AG09319 (cell line): ENCODE data around the gene SCD5.

Source experiments
- DNase-seq: peaks from one replicate; pipeline ENCODE4 v3.0.0-alpha.2; 2010; ENCODE audit warnings: low read depth; ENCODE audit errors: extremely low read depth
- CTCF ChIP-seq: IDR thresholded peaks from 2 replicates; pipeline ENCODE4 v1.5.1; 2011; ENCODE audit warnings: low read depth, mild to moderate bottlenecking, inconsistent platforms, low read length, moderate library complexity

The SCD5 gene

DNA sequence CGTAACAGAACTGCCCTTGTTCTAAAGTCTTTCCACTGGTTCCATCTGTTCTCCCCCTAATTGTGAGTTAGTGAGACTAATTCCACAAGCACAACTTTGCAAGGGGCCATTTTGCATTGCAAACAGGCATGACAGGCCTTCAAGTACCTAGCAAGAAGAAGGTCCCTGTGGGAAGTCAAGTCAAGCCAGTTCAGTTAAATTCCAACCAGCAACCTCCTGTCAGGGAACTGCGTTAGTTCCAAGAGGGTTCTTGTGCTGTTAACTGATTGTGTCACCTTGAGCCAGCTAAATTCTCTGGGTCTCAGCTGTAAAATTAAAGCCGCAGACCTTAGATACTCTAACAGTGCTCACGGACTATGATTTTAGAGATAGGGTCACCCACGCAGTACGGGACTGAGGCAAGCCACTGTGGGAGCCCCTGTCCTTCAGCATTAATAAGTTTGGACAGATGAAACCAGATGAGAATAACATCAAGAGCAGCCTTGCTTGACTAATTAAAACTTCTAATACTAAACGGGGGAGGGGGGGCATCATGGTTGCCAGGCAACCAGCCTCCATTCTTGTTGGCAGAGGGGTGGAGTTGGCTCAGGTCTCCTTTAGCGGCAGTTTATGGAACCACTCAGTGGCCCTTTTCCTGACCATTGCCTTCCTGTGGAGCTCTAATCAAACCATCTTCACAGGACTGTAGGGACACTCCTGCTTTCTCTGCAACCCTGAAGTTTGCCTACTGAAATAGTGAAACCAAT, 212.7 kb downstream of the SCD5 start:
- DNase-seq, result no peak
- TF ChIP-seq CTCF, result no peak

GRCh38 chr4:82584931-82585330, 213.7 kb downstream of the SCD5 start:
- no peak for DNase-seq
- TF ChIP-seq CTCF, result no peak

DNA sequence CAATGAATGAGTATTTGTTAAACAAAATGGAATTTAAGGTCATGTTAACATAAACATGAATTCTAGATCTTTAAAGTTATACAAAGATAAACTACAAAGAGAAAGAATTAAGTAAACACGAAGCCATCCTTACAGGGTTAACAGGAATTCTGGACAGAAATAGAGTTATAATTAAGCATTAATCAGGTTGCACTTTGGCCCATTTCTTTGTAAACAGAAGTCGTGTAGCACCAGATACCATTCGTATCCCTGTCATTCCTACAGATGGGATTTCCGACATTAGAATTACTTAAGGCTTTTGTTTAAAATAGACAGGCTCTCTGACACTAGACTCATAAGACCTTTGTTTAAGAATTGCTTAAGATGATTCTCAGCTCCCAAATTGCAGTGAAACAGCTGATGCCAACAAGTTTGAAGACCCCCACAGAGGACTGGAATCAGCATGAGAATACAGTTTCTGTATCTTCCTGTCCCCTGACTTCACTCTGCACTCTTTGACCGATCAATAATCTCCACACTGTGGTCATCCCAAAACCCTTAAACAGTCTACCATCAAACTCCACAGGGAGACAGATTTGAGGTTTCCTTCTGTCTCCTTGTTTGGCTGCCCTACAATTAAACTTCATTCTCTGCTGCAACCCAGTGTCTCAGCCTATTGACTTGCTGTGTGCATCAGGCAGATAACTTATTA, 214.6 kb downstream of the SCD5 start:
- TF ChIP-seq CTCF, result no peak
- DNase-seq, result no peak

DNA sequence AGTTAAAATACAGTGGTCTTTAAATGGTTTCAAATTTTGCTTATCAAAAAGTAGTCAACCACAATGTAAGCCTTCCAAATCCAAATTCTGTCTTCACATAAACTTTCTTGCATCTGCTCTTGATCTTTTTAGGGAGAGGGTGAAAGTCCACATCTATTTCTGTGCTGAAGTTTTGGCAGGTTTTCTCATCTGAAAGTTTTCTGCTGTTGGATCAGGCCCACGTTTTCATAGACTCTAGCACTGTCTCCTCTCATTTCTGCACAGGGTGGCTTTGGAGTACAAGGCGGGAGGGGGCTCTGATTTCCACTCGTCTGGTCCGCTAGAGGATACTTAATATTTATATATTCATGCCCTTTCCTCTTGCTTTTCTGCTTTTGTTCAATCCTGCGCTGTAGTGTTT, 218.7 kb downstream of the SCD5 start:
- no peak for DNase-seq
- TF ChIP-seq CTCF, result no peak
